BE2C (cell line): ENCODE results near the gene FCRL1.

Experiments used
- DNase-seq: peaks from one replicate; pipeline ENCODE4 v3.0.0-alpha.2; 2020
- H3K27me3 ChIP-seq: fragments of 250-450 bp; sonication (Bioruptor Pico); 2 replicates; pipeline ENCODE4 v1.5.1; 2020; ENCODE audit warnings: mild to moderate bottlenecking
- H3K36me3 ChIP-seq: fragments of 250-450 bp; sonication (Bioruptor Pico); 2 replicates; pipeline ENCODE4 v1.5.1; 2020; ENCODE audit warnings: mild to moderate bottlenecking
- H3K4me1 ChIP-seq: fragments of 250-450 bp; sonication (Bioruptor Pico); 2 replicates; pipeline ENCODE4 v1.5.1; 2020
- H3K4me3 ChIP-seq: 2 replicates; pipeline ENCODE4 v1.5.1; 2011; ENCODE audit warnings: low read depth, low read length
- H3K9me3 ChIP-seq: fragments of 250-450 bp; sonication (Bioruptor Pico); 2 replicates; pipeline ENCODE4 v1.5.1; 2020
- TF ChIP-seq, protein P1 (sequence below): IDR thresholded peaks from 2 replicates; pipeline ENCODE4 v1.5.1; 2012; ENCODE audit warnings: mild to moderate bottlenecking, low read depth, low read length

The FCRL1 gene

DNA sequence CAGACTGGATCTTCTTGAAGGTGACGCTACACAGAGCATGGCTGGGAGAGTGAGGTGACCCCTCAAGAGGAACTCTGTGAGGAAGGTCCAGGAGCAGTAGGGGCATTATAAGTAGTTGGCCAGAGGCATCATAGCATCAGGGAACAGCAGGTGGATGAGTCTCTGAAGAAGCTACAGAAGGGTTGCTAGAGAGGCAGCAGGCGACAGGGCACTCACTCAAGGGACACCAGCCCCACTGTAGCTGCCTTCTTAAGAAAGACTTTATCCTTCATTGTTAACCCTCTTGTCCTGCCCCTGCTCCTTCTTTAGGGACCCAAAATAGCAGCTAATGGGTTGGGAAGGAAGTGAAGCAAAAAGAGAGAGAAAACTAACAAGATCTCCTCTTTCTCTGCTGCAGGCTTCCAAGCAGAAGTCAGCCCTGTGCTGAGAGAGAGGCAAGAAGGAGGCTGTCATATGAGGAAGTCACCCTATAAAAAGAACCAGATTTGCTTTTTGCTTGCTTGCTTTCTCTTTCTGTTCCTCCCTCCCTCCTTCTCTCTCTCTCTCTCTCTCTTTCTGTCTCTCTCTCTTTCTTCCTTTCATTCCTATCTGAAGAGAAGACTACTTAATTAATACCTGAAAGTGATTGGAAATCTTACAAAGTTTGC lies 29.4 kb upstream of the FCRL1 start:
- no peaks in the 10 kb centered on the region for H3K27me3 ChIP-seq
- TF ChIP-seq, protein P1, sequence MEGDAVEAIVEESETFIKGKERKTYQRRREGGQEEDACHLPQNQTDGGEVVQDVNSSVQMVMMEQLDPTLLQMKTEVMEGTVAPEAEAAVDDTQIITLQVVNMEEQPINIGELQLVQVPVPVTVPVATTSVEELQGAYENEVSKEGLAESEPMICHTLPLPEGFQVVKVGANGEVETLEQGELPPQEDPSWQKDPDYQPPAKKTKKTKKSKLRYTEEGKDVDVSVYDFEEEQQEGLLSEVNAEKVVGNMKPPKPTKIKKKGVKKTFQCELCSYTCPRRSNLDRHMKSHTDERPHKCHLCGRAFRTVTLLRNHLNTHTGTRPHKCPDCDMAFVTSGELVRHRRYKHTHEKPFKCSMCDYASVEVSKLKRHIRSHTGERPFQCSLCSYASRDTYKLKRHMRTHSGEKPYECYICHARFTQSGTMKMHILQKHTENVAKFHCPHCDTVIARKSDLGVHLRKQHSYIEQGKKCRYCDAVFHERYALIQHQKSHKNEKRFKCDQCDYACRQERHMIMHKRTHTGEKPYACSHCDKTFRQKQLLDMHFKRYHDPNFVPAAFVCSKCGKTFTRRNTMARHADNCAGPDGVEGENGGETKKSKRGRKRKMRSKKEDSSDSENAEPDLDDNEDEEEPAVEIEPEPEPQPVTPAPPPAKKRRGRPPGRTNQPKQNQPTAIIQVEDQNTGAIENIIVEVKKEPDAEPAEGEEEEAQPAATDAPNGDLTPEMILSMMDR: no peak
- H3K4me3 ChIP-seq: no peak overlapping the region
- H3K4me1 ChIP-seq: no peaks in the 10 kb centered on the region
- H3K36me3 ChIP-seq: no peaks in the 10 kb centered on the region
- no peak for DNase-seq
- H3K9me3 ChIP-seq: no peaks in the 10 kb centered on the region

DNA sequence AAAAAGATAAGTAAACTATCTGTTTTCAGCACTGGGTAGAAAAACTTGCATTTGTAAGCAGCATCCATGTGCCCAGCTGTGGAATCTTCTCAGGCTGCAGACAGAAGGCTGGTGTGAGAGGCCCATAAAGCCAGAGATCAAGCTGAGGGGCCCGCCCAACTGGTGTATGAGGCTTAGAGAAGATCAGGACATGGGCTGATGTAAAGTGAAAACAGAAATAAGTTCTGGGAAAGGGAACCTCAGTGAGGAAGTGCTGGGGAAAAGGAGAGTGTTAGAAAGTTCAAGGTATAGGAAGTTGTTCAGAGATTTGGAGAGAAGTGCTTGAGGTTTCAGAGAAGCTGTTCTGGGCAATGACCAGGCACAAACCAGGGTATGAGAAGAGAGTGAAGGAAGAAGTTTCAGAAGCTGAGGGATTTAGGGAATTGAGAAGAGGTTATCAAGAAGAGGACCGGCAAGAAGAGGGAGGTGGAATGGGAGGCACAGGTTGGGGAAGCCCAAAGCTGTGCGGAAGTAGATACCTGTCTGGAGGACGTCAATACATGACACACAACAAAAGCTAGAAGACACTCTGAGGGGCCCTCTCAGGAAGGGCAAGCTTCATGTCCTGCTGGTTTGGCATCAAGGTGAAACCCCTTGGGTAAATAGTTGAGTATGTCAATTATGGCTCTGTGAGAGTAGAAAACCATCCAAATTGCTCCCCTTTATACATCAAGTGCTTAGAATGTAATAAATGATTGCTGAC lies 24.3 kb upstream of the FCRL1 start:
- H3K36me3 ChIP-seq: no peaks in the 10 kb centered on the region
- H3K4me3 ChIP-seq: no peak overlapping the region
- no peak for DNase-seq
- no peaks in the 10 kb centered on the region for H3K9me3 ChIP-seq
- H3K27me3 ChIP-seq: no peaks in the 10 kb centered on the region
- no peaks in the 10 kb centered on the region for H3K4me1 ChIP-seq
- TF ChIP-seq, protein P1: no peak

DNA sequence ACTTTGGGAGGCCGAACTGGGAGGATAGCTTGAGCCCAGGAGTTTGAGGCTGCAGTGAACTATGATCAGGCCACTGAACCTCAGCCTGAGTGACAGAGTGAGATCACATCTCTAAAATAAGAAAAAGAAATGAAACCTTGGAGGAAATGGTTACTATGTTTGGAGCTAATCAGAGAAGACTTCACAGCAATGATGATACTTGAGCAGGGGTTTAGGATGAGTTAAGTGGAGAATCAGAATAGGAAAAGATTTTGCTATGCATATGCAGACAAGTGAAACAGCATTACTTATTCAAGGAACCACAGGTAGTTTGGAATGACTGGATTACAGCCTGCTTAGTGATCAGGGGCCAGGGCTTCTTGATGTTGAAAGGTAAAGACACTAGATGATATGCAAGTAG lies 23.0 kb upstream of the FCRL1 start:
- Histone ChIP-seq H3K4me3 (no peak overlapping the region), H3K4me1 (no peaks in the 10 kb centered on the region), H3K9me3 (no peaks in the 10 kb centered on the region), H3K27me3 (no peaks in the 10 kb centered on the region), H3K36me3 (no peaks in the 10 kb centered on the region)
- DNase-seq: no peak
- TF ChIP-seq, protein P1: no peak

DNA sequence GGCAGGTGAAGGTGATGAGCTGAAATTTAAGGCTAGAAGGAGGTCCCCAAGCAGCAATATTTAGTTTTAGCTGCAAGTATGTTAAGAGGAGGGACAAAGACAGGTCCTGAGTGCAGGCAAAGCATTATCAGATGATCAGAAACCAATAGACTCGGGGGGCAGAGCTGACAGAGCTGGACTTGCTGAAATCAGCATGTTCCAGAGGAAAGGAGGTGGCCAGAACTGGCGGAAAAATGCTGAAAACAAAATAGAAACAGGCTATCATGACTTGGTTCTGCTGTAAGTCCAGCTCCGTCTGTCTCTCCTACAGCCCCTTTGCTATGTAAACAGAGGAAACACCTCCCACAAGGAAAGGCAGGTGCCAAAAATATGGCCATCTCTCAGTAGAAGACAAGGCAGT lies 21.8 kb upstream of the FCRL1 start, which contains the start of gene CD5L:
CD5L (minus strand) TSS at position 101 of the 400 bp plus-strand sequence. CDS start 107 bp downstream, outside the sequence.
- TF ChIP-seq, protein P1: no peak
- Histone ChIP-seq H3K4me3 (no peak within 1 kb of the TSS), H3K4me1 (no peaks in the 10 kb centered on the region), H3K9me3 (no peaks in the 10 kb centered on the region), H3K27me3 (no peaks in the 10 kb centered on the region), H3K36me3 (no peaks in the 10 kb centered on the region)
- no peak for DNase-seq

DNA sequence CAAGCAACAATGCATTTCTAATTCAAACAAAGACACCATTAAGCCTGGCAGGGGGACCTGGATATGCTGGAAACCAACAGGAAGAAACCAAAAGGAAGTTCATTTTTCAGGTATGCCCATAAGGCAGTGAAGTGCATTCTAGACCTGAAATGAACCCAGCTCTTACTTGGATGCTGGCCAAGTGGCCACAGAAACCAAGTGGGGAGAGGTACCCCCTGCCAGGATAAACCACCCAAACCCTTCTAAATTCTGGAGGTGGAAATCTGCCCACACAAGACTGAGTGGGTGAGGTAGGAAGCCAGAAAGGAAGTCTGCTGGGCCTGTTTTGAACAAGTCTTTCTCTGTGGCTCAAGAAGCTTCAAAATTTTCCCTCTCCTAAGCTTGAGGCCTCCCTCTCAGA lies 19.0 kb upstream of the FCRL1 start:
- DNase-seq: no peak
- TF ChIP-seq, protein P1: no peak
- no peaks in the 10 kb centered on the region for H3K36me3 ChIP-seq
- H3K4me3 ChIP-seq: no peak overlapping the region
- H3K4me1 ChIP-seq: no peaks in the 10 kb centered on the region
- no peaks in the 10 kb centered on the region for H3K9me3 ChIP-seq
- no peaks in the 10 kb centered on the region for H3K27me3 ChIP-seq

DNA sequence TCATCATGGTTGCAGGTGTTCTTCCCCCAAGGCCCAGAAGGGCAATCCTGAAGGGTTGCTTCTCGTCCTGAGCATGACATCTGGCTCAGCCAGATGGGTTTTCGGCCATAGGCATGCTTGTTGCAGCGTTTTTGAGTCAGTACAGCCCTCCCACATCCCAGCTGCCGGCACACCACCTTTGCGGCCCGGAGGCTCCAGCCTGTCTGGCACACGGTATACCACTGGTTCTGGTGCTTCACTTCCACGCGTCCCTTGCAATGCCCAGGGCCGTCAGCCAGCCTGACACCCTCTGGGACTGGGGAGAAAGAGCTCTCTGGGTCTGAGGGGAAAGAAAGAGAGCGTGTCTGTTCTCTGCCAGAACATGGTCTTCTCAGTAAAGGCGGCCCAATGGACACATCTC lies 14.5 kb upstream of the FCRL1 start:
- DNase-seq: no peak
- no peak overlapping the region for H3K4me3 ChIP-seq
- H3K36me3 ChIP-seq: no peaks in the 10 kb centered on the region
- TF ChIP-seq, protein P1: no peak
- no peaks in the 10 kb centered on the region for H3K4me1 ChIP-seq
- H3K27me3 ChIP-seq: no peaks in the 10 kb centered on the region
- no peaks in the 10 kb centered on the region for H3K9me3 ChIP-seq
